OCI-LY1 (cell line): Measurements from ENCODE around the gene ZBTB20.

Experiments used
- H2AFZ ChIP-seq: fragments of 200-600 bp; sonication (generic), shearing (Covaris generic); 2 replicates; pipeline ENCODE4 v1.6.0; 2014; ENCODE audit warnings: antibody characterized with exemption, mild to moderate bottlenecking, low read length
- H3F3A ChIP-seq: fragments of 200-600 bp; sonication (generic), shearing (Covaris generic); 2 replicates; pipeline ENCODE4 v1.6.0; 2014; ENCODE audit warnings: mild to moderate bottlenecking, antibody characterized with exemption, low read length, moderate library complexity; ENCODE audit not compliant: insufficient read depth
- H3K27ac ChIP-seq: fragments of 200-600 bp; sonication (generic); 2 replicates; pipeline ENCODE4 v1.5.1; 2014; ENCODE audit warnings: low read length, mixed run types, mild to moderate bottlenecking, low read depth; ENCODE audit not compliant: poor library complexity, severe bottlenecking
- H3K27me3 ChIP-seq: fragments of 200-600 bp; sonication (generic); 2 replicates; pipeline ENCODE4 v1.6.0; 2014; ENCODE audit warnings: antibody characterized with exemption, mild to moderate bottlenecking, low read length, moderate library complexity; ENCODE audit not compliant: insufficient read depth
- H3K36me3 ChIP-seq: fragments of 200-600 bp; sonication (generic); 2 replicates; pipeline ENCODE4 v1.6.1; 2014; ENCODE audit warnings: mild to moderate bottlenecking, antibody characterized with exemption, low read length, moderate library complexity, mixed read lengths; ENCODE audit not compliant: insufficient read depth
- H3K4me1 ChIP-seq: fragments of 200-600 bp; sonication (generic); 2 replicates; pipeline ENCODE4 v1.5.1; 2014; ENCODE audit warnings: mild to moderate bottlenecking, low read length, moderate library complexity; ENCODE audit not compliant: insufficient read depth, severe bottlenecking
- H3K4me2 ChIP-seq: fragments of 200-600 bp; sonication (generic), shearing (Covaris generic); 2 replicates; pipeline ENCODE4 v1.6.1; 2014; ENCODE audit warnings: low read length
- H3K4me3 ChIP-seq: fragments of 200-600 bp; sonication (generic); 2 replicates; pipeline ENCODE4 v1.5.1; 2014; ENCODE audit warnings: low read length, low read depth, mild to moderate bottlenecking, mixed read lengths; ENCODE audit not compliant: poor library complexity, severe bottlenecking
- H3K79me2 ChIP-seq: fragments of 200-600 bp; shearing (Covaris generic); 2 replicates; pipeline ENCODE4 v1.6.1; 2016; ENCODE audit warnings: mixed run types, low read length, mixed read lengths; ENCODE audit not compliant: insufficient read depth
- H3K9ac ChIP-seq: fragments of 200-600 bp; sonication (generic), shearing (Covaris generic); 2 replicates; pipeline ENCODE4 v1.6.1; 2014; ENCODE audit warnings: mild to moderate bottlenecking, low read length, mixed read lengths
- H3K9me2 ChIP-seq: fragments of 200-600 bp; sonication (generic), shearing (Covaris generic); 2 replicates; pipeline ENCODE4 v1.6.1; 2014; ENCODE audit warnings: low read depth, mild to moderate bottlenecking, low read length, mixed read lengths
- H3K9me3 ChIP-seq: fragments of 200-600 bp; shearing (Covaris generic); 2 replicates; pipeline ENCODE4 v1.6.1; 2014; ENCODE audit warnings: low read length, mixed read lengths
- H4K20me1 ChIP-seq: fragments of 200-600 bp; sonication (generic), shearing (Covaris generic); 2 replicates; pipeline ENCODE4 v1.6.0; 2016; ENCODE audit warnings: mild to moderate bottlenecking, low read length; ENCODE audit not compliant: insufficient read depth
- CTCF ChIP-seq: fragments of 200-600 bp; sonication (generic), shearing (Covaris generic); IDR thresholded peaks from 2 replicates; pipeline ENCODE4 v1.5.1; 2017; ENCODE audit warnings: mild to moderate bottlenecking, antibody characterized with exemption, low read length, moderate library complexity, mixed read lengths
- EZH2 ChIP-seq: fragments of 200-600 bp; sonication (generic), shearing (Covaris generic); IDR thresholded peaks from 2 replicates; pipeline ENCODE4 v1.8.0; 2017; ENCODE audit warnings: borderline replicate concordance, mixed run types, mild to moderate bottlenecking, antibody characterized with exemption, low read length, moderate library complexity, mixed read lengths

The ZBTB20 gene

GRCh38 chr3:115154611-115155010 is 7.5 kb upstream of the ZBTB20 start:
- H3K36me3 ChIP-seq = no peaks in the 10 kb centered on the region
- H3K27me3 ChIP-seq = no peaks in the 10 kb centered on the region
- no peaks in the 10 kb centered on the region for H3K9me2 ChIP-seq
- no peak overlapping the region for H3K4me3 ChIP-seq
- no peak overlapping the region for H3K9ac ChIP-seq
- H3K4me1 ChIP-seq = peaks cover 5% of the 10 kb centered on the region
- no peaks in the 10 kb centered on the region for H3K79me2 ChIP-seq
- TF ChIP-seq EZH2 (no peak), CTCF (no peak)
- no peak overlapping the region for H2AFZ ChIP-seq
- H4K20me1 ChIP-seq = no peaks in the 10 kb centered on the region
- H3K9me3 ChIP-seq = no peaks in the 10 kb centered on the region
- no peak overlapping the region for H3K4me2 ChIP-seq
- no peaks in the 10 kb centered on the region for H3F3A ChIP-seq
- no peak overlapping the region for H3K27ac ChIP-seq

GRCh38 chr3:115151921-115152320 is 4.8 kb upstream of the ZBTB20 start:
- Histone ChIP-seq H2AFZ (no peak overlapping the region), H3K79me2 (no peaks in the 10 kb centered on the region), H3K27me3 (no peaks in the 10 kb centered on the region), H3K36me3 (no peaks in the 10 kb centered on the region), H3K9me3 (no peaks in the 10 kb centered on the region), H3F3A (no peaks in the 10 kb centered on the region), H3K4me3 (no peak overlapping the region), H3K4me1 (peaks cover 15% of the 10 kb centered on the region), H4K20me1 (no peaks in the 10 kb centered on the region), H3K9me2 (no peaks in the 10 kb centered on the region), H3K4me2 (no peak overlapping the region), H3K9ac (no peak overlapping the region), H3K27ac (no peak overlapping the region)
- TF ChIP-seq CTCF = no peak
- TF ChIP-seq EZH2 = no peak

GRCh38 chr3:115148142-115148790 is 1.2 kb upstream of the ZBTB20 start:
- H3K27me3 ChIP-seq = no peaks in the 10 kb centered on the region
- TF ChIP-seq CTCF = no peak
- TF ChIP-seq EZH2 = no peak
- peaks cover 20% of the 10 kb centered on the region for H3K4me1 ChIP-seq
- peak overlapping the region; percentile 90 for H3K4me2 ChIP-seq
- H2AFZ ChIP-seq = no peak overlapping the region
- H3K36me3 ChIP-seq = no peaks in the 10 kb centered on the region
- no peaks in the 10 kb centered on the region for H3K79me2 ChIP-seq
- peak overlapping the region; percentile 89 for H3K9ac ChIP-seq
- peak overlapping the region; percentile 80 for H3K4me3 ChIP-seq
- H3K27ac ChIP-seq = peak overlapping the region; percentile 63
- no peaks in the 10 kb centered on the region for H3F3A ChIP-seq
- no peaks in the 10 kb centered on the region for H3K9me2 ChIP-seq
- no peaks in the 10 kb centered on the region for H3K9me3 ChIP-seq
- H4K20me1 ChIP-seq = no peaks in the 10 kb centered on the region
